ENCODE data around the gene ASPRV1.

DNA sequence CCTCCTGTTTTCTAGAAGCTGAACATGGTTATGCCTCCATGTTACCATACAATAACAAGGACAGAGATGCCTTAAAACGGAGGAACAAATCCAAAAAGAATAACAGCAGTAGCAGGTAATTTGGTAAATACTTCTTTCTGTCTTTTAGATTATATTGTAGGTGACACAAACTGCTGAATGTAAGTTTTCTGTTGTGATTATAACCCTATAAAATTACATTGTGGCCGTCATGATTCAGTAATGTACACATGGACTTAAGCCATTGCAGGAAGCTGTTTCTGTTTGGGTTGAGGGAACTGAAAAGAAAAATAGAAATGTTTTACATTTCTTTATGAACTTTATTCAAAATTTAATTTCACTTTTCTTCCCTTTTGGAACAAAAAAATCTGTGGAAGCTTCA, 45.3 kb downstream of the ASPRV1 start:
- TF ChIP-seq, protein P1, sequence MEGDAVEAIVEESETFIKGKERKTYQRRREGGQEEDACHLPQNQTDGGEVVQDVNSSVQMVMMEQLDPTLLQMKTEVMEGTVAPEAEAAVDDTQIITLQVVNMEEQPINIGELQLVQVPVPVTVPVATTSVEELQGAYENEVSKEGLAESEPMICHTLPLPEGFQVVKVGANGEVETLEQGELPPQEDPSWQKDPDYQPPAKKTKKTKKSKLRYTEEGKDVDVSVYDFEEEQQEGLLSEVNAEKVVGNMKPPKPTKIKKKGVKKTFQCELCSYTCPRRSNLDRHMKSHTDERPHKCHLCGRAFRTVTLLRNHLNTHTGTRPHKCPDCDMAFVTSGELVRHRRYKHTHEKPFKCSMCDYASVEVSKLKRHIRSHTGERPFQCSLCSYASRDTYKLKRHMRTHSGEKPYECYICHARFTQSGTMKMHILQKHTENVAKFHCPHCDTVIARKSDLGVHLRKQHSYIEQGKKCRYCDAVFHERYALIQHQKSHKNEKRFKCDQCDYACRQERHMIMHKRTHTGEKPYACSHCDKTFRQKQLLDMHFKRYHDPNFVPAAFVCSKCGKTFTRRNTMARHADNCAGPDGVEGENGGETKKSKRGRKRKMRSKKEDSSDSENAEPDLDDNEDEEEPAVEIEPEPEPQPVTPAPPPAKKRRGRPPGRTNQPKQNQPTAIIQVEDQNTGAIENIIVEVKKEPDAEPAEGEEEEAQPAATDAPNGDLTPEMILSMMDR (conservative IDR thresholded peaks at IDR 0.05) = no peak
- TF ChIP-seq EZH2 (IDR thresholded peaks at IDR 0.05; ENCODE audit: low read depth) = no peak
